Measurements from ENCODE around the gene FLAD1.

DNA sequence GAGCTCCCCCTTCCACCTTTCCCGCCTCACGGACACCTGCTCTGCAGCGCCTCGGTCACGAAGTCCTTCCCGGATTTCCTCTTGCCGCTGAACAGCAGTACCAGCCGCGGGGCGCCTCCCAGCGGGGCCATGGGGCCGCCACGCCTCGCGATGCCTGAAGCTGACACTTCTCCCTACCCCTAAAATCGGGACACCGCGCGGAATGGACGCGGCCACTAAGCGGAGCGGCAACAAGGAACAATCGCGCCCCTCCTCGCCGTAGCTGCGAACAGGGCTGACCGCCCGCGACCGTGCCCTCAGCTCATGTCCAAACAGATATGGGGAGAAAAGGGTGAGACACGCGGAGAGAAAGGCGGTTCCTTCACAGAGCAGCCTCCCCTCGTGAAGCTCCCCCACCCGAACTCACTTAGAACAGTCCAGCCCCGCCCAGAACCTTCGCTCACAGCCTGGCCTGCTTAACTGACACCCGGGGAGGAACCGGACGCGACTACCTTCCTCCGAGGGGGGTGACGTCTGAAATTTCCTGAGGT is 46.5 kb upstream of the FLAD1 start, which contains the start of gene PMVK:
- TF ChIP-seq, protein P1, sequence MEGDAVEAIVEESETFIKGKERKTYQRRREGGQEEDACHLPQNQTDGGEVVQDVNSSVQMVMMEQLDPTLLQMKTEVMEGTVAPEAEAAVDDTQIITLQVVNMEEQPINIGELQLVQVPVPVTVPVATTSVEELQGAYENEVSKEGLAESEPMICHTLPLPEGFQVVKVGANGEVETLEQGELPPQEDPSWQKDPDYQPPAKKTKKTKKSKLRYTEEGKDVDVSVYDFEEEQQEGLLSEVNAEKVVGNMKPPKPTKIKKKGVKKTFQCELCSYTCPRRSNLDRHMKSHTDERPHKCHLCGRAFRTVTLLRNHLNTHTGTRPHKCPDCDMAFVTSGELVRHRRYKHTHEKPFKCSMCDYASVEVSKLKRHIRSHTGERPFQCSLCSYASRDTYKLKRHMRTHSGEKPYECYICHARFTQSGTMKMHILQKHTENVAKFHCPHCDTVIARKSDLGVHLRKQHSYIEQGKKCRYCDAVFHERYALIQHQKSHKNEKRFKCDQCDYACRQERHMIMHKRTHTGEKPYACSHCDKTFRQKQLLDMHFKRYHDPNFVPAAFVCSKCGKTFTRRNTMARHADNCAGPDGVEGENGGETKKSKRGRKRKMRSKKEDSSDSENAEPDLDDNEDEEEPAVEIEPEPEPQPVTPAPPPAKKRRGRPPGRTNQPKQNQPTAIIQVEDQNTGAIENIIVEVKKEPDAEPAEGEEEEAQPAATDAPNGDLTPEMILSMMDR (IDR thresholded peaks at IDR 0.05; ENCODE audit: insufficient read depth, low read depth, low read length): no peak
- TF ChIP-seq EZH2 (IDR thresholded peaks at IDR 0.05; ENCODE audit: insufficient read depth, low read length): no peak
